NCI-H1092 (cell line): Measurements from ENCODE around the gene NKX2-2.

Experiments
- DNase-seq: peaks from one replicate; lab custom pipeline; 2025; lab: John Stamatoyannopoulos, UW

NKX2-2 gene

DNA sequence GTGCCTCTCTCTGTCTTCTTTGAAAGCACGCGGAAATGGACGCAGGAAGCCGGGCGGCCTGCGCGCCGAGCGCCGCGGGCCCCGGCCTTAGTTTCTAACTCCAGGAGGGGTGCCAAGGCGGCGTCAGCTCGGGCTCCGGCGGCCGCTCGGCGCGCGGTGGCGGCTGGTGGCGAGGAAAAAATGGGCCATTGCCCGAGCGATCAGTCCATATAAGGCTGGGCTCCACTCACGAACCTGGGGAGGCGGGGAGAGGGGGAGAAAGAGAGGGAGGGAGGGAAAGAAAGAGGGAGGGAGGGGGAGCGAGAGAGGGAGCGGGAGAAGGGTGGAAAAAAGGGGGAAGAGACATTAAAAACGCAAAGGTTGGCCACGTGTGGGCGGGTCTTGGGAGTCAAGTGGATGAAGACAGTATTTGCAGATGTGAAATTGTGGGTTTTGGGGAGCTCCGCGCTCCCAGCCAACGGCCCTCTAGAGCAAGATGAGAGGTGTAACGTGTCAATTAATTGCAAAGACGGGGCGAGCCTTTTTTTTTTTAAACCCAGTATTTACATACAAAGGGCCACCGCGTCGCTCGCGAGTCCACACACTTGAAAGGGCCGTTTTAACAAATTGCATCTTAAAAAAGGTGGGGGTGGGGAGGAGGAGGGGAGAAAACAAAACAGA is at the start of gene NKX2-2:
Gene NKX2-2 (minus strand): TSS at position 184 of the 660 bp plus-strand sequence. CDS start 395 bp downstream, outside the sequence.
- no peak for DNase-seq

DNA sequence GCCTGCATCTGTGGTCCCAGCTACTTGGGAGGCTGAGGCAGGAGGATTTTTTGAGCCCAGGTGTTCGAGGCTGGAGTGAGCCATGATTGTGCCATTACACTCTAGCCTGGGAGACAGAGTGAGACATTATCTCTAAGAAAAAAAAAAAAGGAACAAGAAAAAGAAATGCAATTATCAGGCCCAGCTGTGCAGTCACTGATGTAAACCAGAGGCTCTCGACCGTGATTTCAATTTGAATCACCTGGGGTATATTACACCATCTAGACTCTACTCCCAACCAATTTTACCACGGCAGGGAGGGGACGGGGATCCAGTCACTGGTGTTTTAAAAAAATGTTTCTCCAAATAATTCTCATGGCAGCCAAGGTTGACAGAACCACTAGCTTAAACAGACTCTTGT is 48.8 kb upstream of the NKX2-2 start:
- DNase-seq: no peak

DNA sequence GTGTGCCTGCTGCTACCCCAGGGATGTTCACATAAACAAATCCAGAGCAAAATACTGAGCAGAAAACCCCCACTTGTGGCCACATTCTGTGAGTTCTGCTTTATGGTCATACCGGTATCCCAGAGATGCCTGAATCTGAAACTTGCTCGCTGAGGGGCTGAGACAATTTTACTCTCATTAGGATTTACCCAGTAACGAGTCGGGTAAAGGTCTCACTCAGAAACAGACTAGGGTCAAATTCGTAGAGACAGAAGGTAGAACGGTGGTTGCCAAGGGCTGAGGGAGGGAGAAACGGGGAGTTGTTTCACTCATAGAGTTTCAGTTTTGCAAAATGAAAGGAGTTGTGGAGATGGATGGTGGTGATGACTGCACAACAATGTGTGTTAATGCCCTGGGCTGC is 45.4 kb upstream of the NKX2-2 start:
- DNase-seq: no peak

- DNase-seq: no peak
These were observed 43.6 kb upstream of the NKX2-2 start for GRCh38 chr20:21557241-21558020.

DNA sequence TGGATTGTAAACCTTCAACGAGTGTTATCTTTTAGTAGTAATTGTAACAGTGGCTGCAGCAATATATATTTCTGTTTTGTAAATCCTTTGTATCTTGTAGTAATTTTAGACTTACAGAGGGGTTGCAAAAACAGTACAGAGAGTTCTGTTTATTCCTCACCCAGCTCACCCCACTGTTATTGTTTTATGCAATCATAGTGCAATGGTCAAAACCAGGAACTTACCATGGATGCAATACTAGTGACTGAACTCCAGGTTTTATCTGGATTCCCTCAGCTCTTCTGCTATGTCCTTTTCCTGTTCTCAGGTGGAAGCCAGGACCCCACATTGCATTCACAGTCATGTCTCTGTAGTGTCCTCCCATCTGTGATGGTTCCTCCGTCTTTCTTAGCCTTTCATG is 42.5 kb upstream of the NKX2-2 start:
- no peak for DNase-seq

DNA sequence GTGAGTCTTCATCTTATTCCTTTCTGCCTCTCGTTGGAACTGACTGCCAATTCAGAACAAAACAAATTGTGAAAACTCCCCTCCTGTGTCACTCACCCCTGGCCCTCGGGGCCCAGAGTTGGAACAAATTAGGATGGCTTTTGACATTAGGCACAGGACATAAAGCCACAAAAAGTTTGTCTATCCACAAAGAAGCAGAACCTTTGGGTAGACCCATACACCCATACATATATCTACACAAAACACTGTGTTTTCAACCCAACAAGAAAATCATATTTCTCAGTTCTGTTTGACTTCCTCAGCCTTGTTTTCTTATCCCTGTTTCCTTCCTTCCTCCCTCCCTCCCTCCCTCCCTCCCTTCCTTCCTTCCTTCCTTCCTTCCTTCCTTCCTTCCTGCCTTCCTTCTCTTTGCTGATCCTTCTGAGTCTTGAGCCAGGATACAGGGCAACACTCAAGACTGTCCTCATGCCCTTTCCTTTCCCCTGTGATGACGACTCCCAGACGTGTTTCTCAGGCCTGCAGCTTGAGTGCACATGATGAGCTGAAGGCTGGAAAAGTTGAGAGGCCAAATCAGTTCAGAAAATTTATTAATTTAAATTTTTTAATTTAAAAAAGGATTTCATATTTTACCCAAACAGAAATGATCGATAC is 41.7 kb upstream of the NKX2-2 start:
- no peak for DNase-seq

- DNase-seq: no peak
These were observed 41.1 kb upstream of the NKX2-2 start for GRCh38 chr20:21554985-21555384.

DNA sequence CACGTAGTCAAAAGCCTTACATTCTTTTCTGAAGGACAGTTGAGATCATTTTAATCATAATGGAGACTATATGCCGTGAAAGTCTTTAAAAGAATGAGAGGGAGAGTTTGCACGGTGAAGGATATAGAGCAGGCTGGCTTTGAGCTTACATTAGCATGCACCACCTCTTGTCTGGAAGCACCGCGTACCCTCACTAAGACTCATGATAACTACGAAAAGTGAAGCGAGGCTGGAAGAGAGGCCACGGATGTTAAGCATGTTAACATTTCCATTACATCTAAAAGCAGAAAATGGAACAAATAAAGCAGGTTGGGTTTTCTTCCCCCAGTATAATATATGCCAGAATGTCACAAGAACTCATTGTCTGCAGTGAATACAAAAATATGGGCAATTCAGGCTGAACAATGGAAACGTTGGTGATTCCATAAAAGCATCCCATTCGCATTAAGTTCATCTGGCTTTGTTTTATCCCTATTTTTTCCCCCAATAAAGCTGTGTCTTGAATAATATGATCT is 40.6 kb upstream of the NKX2-2 start:
- no peak for DNase-seq

DNA sequence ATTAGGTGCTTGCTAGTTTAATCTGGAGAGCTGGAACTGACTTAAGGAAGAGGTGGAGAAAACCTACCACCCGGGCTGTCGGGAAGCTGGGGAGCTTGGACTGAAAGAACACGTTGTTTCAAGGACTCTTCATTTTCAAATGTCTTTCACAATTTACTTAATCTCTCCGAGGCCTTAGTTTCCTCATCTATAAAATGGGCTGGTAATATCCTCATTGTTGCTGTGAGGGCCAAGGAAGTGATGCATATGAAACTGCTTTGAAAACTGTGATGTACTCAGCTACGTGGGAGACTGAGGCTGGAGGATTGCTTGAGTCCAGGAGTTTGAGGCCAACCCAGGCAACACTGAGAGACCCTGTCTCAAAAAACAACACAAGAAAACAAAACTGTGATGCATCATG is 36.7 kb upstream of the NKX2-2 start:
- no peak for DNase-seq

- DNase-seq: no peak
These were observed 34.6 kb upstream of the NKX2-2 start for GRCh38 chr20:21548390-21549035.

GRCh38 chr20:21546355-21546754 is 32.5 kb upstream of the NKX2-2 start:
- no peak for DNase-seq

GRCh38 chr20:21539512-21539911 is 25.6 kb upstream of the NKX2-2 start:
- no peak for DNase-seq

GRCh38 chr20:21534886-21535285 is 21.0 kb upstream of the NKX2-2 start:
- DNase-seq: no peak

DNA sequence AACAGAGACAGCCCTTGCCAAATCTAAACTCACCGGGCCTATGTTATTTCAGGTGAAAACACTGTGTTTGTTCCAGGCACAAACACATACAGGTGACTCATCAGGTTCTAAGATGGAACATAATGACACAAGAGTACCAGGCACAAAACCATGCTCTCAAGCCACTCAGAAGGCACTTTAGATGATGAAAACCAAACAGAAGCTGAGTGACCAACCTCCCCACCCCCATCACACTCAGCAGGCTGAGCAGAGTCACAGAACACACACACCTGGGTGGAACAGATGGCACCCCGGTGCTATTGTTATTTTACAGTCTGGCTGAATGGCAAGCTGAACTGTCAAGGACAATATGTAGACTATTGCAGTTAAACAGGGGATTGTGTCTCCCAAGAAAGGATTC is 20.6 kb upstream of the NKX2-2 start:
- peak; percentile 93 for DNase-seq

DNA sequence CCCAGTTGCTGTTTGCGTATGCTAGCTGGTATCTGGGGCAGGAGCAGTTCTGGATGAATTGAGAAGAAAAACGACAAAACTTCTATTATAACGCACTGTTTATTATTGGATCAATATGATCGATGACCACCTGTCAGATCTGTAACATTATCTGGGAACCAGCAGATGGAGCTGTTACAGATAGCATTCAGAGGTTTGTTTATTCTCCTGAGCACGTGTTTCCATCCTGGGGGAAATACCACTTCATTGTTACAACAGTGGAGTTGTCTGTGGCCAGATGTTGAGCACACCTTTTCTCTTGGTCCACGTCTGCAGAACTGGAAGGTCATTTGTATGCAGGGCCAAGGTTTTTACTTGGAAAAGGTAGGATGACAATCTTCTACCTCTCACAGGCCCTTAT is 16.0 kb upstream of the NKX2-2 start:
- peak; percentile 23 for DNase-seq

DNA sequence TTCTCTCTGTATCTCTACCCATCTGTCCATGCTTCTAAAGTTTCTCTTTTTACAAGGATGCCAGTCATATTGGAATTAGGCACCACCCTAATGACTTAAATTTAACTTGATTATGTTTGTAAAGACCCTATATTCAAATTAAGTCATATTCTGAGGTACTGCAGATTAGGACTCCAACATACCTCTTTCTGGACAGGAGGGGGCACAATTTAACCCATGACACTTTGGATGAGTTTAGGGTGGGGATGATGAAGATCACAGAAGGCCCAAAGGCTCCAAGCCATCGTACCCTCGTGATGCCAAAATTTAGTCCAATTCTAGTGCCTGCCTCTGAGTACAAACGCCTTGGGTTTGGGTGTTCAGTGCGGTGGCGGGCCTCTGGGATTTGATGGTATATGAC is 15.0 kb upstream of the NKX2-2 start:
- DNase-seq: no peak

DNA sequence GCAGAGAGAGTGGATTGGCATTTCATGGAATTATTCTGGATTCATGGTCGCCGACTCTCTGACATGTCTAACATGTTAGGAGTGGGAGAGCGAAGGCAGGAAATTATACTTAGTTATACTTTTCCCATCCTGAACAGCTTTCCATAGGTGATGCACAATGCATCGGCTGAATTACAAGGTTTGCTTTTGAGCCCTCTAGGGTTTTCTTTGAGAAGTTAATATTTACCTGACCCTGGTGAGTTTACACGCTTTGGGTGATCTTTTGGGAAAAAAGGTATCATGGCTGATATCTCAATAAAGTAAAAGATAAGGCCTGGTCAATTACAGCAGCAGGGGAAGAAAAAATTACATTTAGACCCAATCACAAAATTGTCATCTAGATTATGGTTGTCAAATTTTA is 14.0 kb upstream of the NKX2-2 start:
- no peak for DNase-seq

DNA sequence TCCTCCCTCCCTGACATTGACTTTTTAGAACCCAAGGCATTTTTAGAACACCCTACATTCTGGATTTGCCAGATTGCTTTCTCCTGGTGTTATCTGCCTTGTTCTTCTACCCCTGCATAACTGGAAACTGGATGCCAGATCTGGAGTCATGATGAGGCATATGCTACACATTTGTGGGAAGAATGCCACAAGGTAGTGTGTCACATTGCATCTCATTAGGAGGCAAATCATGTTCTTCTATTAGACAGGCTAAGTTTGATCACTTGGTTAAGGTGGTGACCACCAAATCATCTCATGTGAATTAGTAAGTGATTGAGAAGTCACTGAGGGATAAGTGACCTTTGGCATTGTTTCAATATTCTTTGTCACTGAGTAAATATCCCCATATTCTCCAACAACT is 12.9 kb upstream of the NKX2-2 start:
- no peak for DNase-seq

DNA sequence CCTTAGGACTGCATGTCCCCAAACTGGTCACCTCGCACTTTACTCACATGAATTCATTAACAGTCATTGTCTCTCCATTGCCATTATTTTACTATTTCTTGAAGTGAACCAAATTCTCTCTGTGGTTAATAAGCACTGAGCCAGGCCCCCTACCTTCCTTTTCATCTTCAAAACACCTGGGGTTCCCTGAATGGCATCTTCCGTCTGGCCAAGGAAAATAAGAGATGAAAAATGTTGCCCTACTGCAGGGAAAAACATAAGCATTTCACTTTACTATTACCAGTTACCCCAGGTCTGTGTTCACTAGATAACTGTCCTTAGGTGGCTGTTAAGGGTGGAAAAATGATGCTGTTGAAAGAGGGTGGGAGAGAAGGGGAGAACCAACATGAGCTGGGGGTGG is 10.0 kb upstream of the NKX2-2 start:
- no peak for DNase-seq

DNA sequence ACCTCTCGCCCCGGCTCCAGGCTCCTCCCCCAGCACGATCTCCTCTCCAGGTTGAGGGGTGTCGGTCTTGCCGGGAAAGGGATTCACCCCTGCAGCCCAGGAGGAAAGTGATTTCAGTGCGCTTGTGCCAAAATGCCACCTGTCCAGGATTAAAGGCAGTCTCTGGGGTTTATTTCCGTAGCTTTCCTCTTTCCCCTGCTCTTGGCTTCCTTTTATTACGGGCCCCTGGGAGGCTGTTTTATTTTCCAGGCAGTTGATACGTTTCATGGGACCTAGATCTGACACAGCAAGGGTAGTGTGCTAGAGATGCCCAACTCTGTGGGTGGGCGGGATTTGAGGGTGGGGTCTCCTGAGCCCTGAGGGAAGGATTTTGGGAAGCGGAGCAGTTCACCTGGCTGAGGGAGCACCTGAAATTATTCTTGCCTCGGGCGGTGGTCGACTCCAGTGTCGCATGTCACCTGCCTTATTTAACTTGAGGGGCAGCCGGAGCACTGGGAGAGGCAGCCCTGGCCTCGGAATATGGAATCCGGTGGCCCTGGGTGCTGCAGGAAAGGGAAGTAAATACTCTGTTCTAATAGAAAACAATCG is 9.5 kb upstream of the NKX2-2 start:
- peak; percentile 38 for DNase-seq

DNA sequence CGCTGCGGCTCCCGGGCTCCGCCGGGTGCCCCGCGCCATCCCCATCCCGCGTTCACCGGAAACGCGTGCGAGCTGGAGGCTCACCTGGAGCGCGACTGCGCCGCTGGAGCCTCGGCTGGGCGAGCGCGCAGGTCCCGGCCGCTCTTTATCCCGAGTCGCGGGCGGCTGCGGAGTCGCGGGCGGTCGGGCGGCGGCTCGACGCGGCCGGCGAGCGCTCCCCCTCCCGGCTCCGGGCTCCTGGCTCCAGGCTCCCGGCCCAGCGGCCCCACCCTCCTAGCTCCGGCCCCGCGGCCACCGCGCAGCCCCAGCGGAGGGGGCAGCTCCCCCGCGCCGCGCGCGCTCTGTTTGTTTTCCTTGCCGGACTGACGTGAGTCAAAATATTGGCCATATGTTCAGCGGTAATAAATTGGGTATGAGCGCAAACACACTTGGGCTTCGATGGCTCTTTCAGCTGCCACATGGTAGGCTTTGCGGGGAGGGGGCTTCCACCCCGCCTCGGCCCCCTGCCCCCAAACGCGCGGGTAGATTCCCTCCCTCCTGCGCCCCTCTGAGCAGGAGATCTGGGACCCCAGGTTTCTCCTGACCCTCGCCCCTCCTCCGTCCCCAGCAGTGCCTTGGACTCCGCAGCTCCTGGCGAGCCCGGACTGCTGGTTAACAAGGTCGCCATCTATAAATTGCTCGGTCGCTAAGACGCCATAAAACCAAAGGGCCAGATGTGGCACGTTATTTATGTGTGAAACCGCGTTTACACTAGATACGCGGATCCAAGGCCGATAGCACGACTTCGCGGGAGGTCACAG is 8.8 kb upstream of the NKX2-2 start:
- peak; percentile 38 for DNase-seq
